ENCODE results near the gene GFRA3.
"Not testable (repeated sequence)": the region's sequence is repeated elsewhere in the genome, so short reads cannot be mapped to it uniquely, and the experiment has no call there.

Gene GFRA3, protein sequence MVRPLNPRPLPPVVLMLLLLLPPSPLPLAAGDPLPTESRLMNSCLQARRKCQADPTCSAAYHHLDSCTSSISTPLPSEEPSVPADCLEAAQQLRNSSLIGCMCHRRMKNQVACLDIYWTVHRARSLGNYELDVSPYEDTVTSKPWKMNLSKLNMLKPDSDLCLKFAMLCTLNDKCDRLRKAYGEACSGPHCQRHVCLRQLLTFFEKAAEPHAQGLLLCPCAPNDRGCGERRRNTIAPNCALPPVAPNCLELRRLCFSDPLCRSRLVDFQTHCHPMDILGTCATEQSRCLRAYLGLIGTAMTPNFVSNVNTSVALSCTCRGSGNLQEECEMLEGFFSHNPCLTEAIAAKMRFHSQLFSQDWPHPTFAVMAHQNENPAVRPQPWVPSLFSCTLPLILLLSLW

DNA sequence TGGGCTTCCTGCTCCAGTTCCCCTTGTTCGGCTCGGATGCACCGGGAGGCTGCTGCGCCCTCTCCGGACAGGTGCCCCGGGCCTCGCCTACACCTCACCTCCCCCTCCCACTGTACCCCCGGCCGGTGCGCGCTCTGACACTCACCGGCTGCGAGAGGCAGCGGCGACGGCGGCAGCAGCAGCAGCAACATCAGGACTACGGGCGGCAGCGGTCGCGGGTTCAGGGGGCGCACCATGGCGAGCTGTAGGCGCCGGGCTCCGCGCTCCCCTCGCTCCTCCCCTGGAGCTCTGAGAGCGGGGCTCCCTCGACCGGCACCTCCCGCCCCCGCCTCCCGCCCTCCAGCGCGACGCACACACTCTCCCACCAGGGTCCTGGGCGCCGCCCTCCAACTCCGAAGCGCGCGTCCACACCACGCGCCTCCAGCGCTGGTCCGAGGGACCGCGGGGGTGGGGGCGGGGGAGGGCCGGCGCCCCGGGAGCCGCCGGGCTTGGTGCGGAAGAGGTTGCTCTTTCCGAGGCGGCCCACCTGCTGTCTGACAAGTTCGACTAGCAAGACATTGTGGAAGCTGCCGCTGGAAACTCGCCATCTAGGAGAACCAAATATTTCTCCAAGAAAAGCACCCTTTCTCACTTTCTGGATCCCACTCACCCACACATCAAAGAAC, at the start of gene GFRA3:
Gene GFRA3, minus strand, starts transcription at position 433 of the 665 bp plus-strand sequence. Its CDS starts 197 bp downstream, at position 236.
- Mint-ChIP-seq H3K27ac (no peak within 1 kb of the TSS), H3K4me1 (ENCODE audit: low read depth) (peaks cover 6% of the 10 kb centered on the region), H3K36me3 (ENCODE audit: low read depth) (no peaks in the 10 kb centered on the region), H3K4me3 (peak within 1 kb of the TSS; percentile 64), H3K27me3 (ENCODE audit: low read depth) (peaks cover 33% of the 10 kb centered on the region), H3K9me3 (no peaks in the 10 kb centered on the region)
- DNase-seq (ENCODE audit: low spot score): no peak

DNA sequence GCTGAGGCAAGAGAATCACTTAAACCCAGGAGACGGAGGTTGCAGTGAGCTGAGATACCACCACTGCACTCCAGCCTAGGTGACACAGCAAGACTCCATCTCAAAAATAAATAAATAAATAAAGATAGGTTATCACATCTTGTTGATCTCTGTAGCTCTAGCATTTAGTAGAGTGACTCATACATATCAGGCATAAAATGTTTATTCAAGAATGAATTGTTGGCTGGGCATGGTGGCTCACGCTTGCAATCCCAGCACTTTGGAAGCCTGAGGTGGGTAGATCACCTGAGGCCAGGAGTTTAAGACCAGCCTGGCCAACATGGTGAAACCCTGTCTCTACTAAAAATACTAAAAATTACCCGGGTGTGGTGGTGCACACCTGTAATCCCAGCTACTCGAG, 43.8 kb upstream of the GFRA3 start:
- not testable (repeated sequence) for H3K27me3 Mint-ChIP-seq (ENCODE audit: low read depth); H3K27ac Mint-ChIP-seq; DNase-seq (ENCODE audit: low spot score); H3K4me3 Mint-ChIP-seq; H3K9me3 Mint-ChIP-seq; H3K4me1 Mint-ChIP-seq (ENCODE audit: low read depth)
- H3K36me3 Mint-ChIP-seq (ENCODE audit: low read depth): peaks cover 14% of the 10 kb centered on the region

DNA sequence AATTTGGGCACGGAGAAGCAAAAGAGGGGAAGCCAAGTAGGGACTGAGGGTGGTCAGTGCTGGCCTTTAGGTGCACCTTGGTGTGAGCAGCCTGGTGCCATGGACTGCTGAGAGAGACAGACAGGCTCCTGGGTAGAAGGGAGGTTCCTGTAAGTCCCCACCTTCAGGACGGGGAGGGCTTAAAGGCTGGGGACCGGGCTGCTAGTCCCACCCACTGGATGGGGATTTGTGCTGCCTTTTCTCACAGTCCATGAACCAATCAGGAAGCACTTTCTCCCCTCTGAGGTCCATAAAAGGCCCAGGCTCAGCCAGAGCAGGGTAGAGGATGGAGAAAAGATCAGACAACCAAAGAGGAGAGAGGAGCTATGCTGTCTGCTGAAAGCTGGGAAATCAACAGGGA, 41.9 kb upstream of the GFRA3 start:
- H3K9me3 Mint-ChIP-seq: no peaks in the 10 kb centered on the region
- H3K36me3 Mint-ChIP-seq (ENCODE audit: low read depth): peaks cover 28% of the 10 kb centered on the region
- no peak overlapping the region for H3K27ac Mint-ChIP-seq
- no peak for DNase-seq (ENCODE audit: low spot score)
- no peaks in the 10 kb centered on the region for H3K4me1 Mint-ChIP-seq (ENCODE audit: low read depth)
- H3K27me3 Mint-ChIP-seq (ENCODE audit: low read depth): no peaks in the 10 kb centered on the region
- no peak overlapping the region for H3K4me3 Mint-ChIP-seq

DNA sequence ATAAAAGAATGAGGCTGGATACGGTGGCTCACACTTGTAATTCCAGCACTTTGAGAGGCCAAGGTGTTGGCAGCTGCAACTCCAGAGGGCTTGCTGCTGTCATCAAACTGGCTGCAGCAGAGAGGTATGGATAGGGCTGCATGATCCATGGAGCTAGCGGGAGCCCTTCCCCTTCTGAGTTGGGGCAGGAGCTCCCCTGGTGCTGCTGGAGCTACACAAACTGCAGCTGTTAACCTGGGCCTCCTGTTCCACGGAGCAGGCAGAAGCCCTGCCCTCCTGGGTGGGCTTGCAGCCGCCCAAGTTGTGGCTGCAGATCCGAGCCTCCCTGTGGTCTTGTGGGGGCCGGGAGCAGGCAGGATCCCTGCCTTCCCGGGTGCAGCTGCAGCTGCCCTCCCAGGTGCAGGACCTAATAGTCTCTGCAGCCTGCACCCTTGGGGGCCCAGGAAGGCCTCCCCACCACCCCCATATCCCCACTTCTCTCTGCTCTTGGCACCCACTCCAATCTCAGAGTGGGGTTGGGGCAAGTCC, 41.4 kb upstream of the GFRA3 start:
- Mint-ChIP-seq H3K36me3 (ENCODE audit: low read depth) (peaks cover 26% of the 10 kb centered on the region), H3K9me3 (no peaks in the 10 kb centered on the region), H3K4me1 (ENCODE audit: low read depth) (no peaks in the 10 kb centered on the region), H3K4me3 (no peak overlapping the region), H3K27me3 (ENCODE audit: low read depth) (no peaks in the 10 kb centered on the region), H3K27ac (no peak overlapping the region)
- DNase-seq (ENCODE audit: low spot score): no peak

DNA sequence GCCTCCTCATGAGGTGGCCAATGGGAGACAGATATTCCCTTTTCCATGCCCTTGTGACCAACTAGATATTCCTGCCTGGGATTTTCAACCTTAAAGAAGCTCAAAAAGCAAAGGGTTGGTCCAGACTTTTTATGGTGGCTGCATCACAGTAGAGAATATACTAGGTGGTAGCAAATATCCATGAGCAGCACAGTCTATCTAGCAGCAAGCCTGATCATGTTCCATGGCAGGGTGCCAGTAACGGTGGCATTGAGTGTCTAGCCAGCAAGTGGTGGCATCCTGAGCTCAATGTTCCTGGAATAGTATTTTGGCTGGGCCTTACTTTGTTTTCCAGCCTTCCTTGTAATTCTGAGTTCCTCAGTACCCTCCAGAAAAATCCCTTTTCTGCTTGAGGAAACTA, 31.4 kb upstream of the GFRA3 start:
- H3K4me3 Mint-ChIP-seq: no peak overlapping the region
- no peaks in the 10 kb centered on the region for H3K9me3 Mint-ChIP-seq
- no peak overlapping the region for H3K27ac Mint-ChIP-seq
- H3K36me3 Mint-ChIP-seq (ENCODE audit: low read depth): peaks cover 12% of the 10 kb centered on the region
- H3K4me1 Mint-ChIP-seq (ENCODE audit: low read depth): peaks cover 2% of the 10 kb centered on the region
- H3K27me3 Mint-ChIP-seq (ENCODE audit: low read depth): no peaks in the 10 kb centered on the region
- no peak for DNase-seq (ENCODE audit: low spot score)

DNA sequence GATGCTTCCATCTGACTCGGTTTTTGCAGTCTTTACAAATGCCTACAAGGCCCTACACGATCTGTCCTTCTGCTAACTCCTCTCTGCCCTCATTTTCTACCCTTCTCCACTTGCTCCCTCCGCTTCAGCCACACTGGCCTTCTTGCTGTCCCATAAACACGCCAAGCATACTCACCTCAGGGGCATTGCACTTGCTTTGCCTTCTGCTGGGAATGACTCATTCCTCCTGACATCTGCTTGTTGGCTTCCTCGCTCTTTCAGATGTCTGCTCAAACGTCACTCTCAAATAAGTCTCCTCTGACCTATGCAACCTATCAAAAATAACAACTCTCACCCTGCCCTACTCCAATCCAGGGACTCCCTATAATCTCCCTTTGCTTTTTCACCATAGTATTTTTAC, 29.0 kb upstream of the GFRA3 start:
- H3K4me3 Mint-ChIP-seq: no peak overlapping the region
- no peaks in the 10 kb centered on the region for H3K9me3 Mint-ChIP-seq
- H3K4me1 Mint-ChIP-seq (ENCODE audit: low read depth): peaks cover 2% of the 10 kb centered on the region
- DNase-seq (ENCODE audit: low spot score): no peak
- no peak overlapping the region for H3K27ac Mint-ChIP-seq
- H3K27me3 Mint-ChIP-seq (ENCODE audit: low read depth): no peaks in the 10 kb centered on the region
- H3K36me3 Mint-ChIP-seq (ENCODE audit: low read depth): peaks cover 14% of the 10 kb centered on the region

DNA sequence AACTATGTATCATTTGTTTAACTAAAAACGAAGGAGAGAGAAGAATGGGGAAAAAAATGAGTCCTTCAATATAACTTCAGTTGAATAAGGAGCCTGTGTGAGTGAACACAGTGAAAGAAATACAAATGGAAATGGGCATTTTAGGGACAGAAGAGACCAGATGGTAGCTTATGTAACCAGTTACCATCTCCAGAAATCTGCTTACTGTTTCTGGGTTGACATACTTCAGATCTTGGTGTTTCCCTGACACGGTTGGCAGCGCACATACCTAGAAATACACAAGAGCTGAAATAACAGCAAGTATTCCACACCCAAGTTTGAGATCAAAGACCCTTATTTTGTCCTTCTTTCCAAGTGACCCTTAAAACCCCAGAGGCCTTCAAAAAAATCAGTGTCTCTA, 14.9 kb upstream of the GFRA3 start:
- H3K4me1 Mint-ChIP-seq (ENCODE audit: low read depth): no peaks in the 10 kb centered on the region
- no peaks in the 10 kb centered on the region for H3K27me3 Mint-ChIP-seq (ENCODE audit: low read depth)
- peaks cover 12% of the 10 kb centered on the region for H3K36me3 Mint-ChIP-seq (ENCODE audit: low read depth)
- no peak overlapping the region for H3K27ac Mint-ChIP-seq
- no peaks in the 10 kb centered on the region for H3K9me3 Mint-ChIP-seq
- no peak for DNase-seq (ENCODE audit: low spot score)
- no peak overlapping the region for H3K4me3 Mint-ChIP-seq

DNA sequence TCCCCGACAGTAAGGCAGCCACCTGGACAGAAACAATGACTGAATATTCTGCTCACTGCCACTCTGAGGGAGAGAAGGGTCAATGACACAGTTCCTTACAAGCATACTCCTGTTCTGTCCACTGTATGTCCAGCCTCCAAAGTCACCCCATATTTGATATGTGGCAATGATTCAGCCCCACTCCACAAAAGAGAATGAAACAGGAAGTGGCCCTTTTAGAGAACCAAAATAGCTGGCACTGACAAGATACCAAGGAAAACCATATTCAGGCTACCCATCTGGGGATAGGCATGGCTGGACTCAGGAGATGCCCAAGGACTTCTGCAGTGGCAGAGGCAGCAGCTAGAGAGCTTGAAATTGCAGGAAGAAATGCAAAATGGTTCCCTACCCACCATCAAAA, 12.8 kb upstream of the GFRA3 start:
- Mint-ChIP-seq H3K27me3 (ENCODE audit: low read depth) (no peaks in the 10 kb centered on the region), H3K27ac (no peak overlapping the region), H3K4me3 (no peak overlapping the region), H3K36me3 (ENCODE audit: low read depth) (peaks cover 12% of the 10 kb centered on the region), H3K9me3 (no peaks in the 10 kb centered on the region), H3K4me1 (ENCODE audit: low read depth) (no peaks in the 10 kb centered on the region)
- no peak for DNase-seq (ENCODE audit: low spot score)

DNA sequence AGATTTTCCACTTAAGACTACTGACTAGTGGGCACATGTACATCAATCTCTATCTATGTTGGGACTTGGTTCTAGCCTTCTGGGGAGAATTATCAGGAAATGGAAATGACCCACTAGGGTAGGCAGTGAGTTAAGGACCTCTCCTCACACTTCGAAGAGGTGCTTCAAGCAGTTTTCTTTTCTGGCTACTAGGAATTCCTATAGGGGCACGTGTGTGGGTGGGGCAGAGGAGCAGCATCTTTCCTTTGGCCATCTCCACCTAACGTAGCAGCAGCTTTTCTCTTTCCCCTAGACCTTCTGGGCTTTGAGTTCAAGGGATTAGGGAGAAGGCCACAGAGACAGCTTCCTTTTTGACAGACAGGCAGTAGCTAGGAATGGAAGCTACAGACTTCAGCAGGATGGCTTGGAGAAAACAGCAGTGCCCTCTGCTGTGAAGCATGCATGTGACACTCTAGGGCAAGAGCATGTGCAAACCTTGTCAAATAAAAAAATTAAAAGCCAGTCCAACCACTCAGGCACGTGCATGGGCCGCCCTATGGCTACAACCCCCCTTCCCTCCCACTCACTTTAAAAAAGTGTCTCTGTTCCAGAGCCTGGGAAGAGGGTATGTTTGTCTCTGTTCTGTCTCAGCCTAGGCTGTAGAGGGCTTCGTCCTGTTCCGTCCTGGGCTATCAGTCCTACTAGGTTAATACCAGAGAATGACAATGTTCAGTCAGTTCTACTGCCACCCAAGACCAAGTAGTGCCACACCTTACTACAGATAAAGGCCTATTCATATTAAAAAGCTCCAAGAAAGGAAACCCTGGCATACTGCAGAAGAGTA, 8.7 kb upstream of the GFRA3 start:
- peaks cover 6% of the 10 kb centered on the region for H3K36me3 Mint-ChIP-seq (ENCODE audit: low read depth)
- no peaks in the 10 kb centered on the region for H3K9me3 Mint-ChIP-seq
- H3K27ac Mint-ChIP-seq: no peak overlapping the region
- DNase-seq (ENCODE audit: low spot score): no peak
- no peaks in the 10 kb centered on the region for H3K4me1 Mint-ChIP-seq (ENCODE audit: low read depth)
- H3K27me3 Mint-ChIP-seq (ENCODE audit: low read depth): no peaks in the 10 kb centered on the region
- H3K4me3 Mint-ChIP-seq: no peak overlapping the region

DNA sequence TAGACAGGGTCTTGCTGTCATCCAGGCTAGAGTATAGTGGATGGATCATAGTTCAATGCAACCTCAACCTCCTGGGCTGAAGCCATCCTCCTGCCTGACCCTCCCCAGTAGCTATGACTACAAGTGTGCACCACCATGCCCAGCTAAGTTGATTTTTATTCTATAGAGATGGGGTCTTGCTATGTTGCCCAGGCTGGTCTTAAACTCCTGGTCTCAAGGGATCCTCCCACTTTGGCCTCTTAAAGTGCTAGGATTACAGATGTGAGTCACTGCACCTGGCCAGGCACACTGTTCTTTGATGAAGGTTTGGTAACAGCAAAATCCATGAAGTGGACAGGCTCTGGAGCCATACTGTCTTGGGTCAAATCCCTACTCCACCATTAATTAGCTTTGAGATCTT, 6.5 kb upstream of the GFRA3 start:
- peaks cover 4% of the 10 kb centered on the region for H3K36me3 Mint-ChIP-seq (ENCODE audit: low read depth)
- no peak overlapping the region for H3K4me3 Mint-ChIP-seq
- DNase-seq (ENCODE audit: low spot score): no peak
- no peaks in the 10 kb centered on the region for H3K9me3 Mint-ChIP-seq
- H3K27ac Mint-ChIP-seq: no peak overlapping the region
- no peaks in the 10 kb centered on the region for H3K4me1 Mint-ChIP-seq (ENCODE audit: low read depth)
- no peaks in the 10 kb centered on the region for H3K27me3 Mint-ChIP-seq (ENCODE audit: low read depth)

DNA sequence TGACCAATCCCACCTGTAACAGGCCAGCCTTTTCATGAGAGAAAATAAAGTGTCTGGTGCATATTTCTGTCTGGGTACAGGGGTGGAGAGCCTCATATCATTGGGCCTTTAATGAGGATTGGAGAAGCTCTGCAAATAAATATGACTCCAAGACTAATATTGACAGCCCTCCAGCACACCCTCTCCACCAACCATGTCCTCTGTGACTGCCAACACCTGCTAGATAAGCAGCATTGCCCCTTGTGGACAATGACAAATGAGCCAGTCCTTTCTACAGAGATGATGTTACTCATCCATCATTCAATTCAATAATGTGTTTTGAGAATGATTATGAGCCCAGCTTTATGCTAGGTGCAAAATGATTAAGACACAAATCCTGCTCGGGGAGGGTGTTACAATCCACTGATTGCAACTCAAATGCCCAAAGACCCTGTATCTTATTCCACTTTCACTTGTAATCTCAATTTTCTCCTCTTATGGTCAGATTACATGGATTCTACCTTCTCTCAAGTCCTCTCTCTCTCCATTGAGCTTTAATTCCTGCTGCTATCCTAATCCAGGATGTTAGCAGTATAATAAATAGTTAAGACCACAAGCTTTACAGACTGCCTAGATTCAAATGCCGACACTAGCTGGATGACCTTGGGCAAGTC, 2.1 kb upstream of the GFRA3 start:
- Mint-ChIP-seq H3K9me3 (no peaks in the 10 kb centered on the region), H3K27ac (no peak overlapping the region), H3K36me3 (ENCODE audit: low read depth) (no peaks in the 10 kb centered on the region), H3K4me3 (no peak overlapping the region), H3K4me1 (ENCODE audit: low read depth) (peaks cover 6% of the 10 kb centered on the region), H3K27me3 (ENCODE audit: low read depth) (peaks cover 28% of the 10 kb centered on the region)
- no peak for DNase-seq (ENCODE audit: low spot score)

DNA sequence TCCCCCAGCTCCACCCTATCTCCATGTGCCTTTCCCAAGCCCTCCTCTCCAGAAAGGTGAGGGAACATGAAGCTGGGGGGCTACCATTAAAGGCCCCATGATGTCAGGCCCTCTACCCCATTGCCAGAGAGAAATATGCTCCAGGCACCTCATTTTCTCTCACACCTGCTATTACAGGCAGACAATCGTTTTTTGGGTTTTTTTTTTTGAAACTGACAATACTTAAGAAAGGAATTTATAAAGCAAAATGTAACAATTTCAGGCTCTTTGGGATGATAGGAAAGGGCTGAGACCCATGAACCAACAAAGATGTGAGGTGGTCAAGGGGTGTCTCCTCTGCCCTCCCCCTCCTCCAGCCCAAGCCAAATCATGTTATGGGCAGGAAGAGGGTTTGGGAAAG, 1.5 kb upstream of the GFRA3 start:
- H3K36me3 Mint-ChIP-seq (ENCODE audit: low read depth): no peaks in the 10 kb centered on the region
- peaks cover 33% of the 10 kb centered on the region for H3K27me3 Mint-ChIP-seq (ENCODE audit: low read depth)
- H3K4me1 Mint-ChIP-seq (ENCODE audit: low read depth): peaks cover 6% of the 10 kb centered on the region
- H3K9me3 Mint-ChIP-seq: no peaks in the 10 kb centered on the region
- H3K4me3 Mint-ChIP-seq: no peak overlapping the region
- DNase-seq (ENCODE audit: low spot score): no peak
- no peak overlapping the region for H3K27ac Mint-ChIP-seq

DNA sequence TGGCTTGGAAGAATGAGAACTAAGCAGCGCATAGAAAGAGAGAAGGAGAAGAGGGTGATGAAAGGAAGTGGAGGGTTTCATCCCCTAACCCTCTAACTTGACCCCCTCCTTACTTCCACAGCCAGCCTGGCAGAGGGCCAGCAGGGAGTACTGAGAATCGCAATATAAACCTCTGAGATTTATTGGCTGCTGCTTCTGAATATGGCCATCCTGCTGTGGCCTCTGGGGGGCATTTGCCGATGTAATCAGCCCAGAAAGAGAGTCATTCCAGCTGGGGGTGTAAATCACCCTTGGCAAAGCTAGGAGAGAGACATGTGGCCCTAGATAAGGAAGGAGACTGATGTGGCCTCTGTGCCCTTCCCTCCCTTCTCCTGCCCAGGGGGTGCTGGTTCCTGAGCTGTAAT, 960 bp upstream of the GFRA3 start:
- peaks cover 33% of the 10 kb centered on the region for H3K27me3 Mint-ChIP-seq (ENCODE audit: low read depth)
- no peak overlapping the region for H3K27ac Mint-ChIP-seq
- H3K4me3 Mint-ChIP-seq: no peak overlapping the region
- H3K9me3 Mint-ChIP-seq: no peaks in the 10 kb centered on the region
- no peaks in the 10 kb centered on the region for H3K36me3 Mint-ChIP-seq (ENCODE audit: low read depth)
- DNase-seq (ENCODE audit: low spot score): no peak
- peaks cover 6% of the 10 kb centered on the region for H3K4me1 Mint-ChIP-seq (ENCODE audit: low read depth)

Data from T-helper 2 cell treated with Interferon-gamma antibody and Interleukin-4, amounts not matched to agents 5 μg/mL and 100 μg/mL, for 36 hours (primary cell).